ENCODE results near the gene ZPBP2. TPM values are rescaled to one million over a fixed set of nuclear protein-coding genes. Genes with fewer than 3 reads are reported as not detected.

Gene ZPBP2
- total RNA-seq, 1 donor from 2014 or later = not detected

DNA sequence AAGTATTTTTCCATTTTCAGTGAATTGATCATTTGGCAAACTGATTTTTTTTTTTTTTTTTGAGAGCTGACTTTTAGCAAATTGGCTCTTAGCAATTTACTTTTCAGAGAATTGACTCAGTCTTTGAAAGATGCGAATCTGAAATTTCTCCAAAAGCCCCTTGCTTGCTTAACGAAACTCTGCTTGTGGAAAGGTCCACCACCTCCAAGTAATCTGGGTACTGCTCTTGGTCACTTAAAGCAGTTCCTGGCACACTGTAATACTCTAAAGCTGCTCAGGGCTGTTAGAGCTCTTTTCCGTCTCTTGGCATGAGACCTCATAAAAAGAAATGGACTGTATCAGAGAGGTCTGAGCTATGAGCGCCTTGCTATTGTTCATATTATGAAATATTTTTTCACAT lies 47.6 kb downstream of the ZPBP2 start:
- Histone ChIP-seq H3K36me3 (peaks cover 4% of the 10 kb centered on the region), H3K27ac (no peak overlapping the region), H3K27me3 (no peaks in the 10 kb centered on the region), H3K9me3 (no peaks in the 10 kb centered on the region), H3K4me3 (no peak overlapping the region), H3K4me1 (no peaks in the 10 kb centered on the region)
- no peak for DNase-seq
- ATAC-seq = no peak
- intact Hi-C loops (cut with DNase I) = no loop called here
- TF ChIP-seq, protein P1, sequence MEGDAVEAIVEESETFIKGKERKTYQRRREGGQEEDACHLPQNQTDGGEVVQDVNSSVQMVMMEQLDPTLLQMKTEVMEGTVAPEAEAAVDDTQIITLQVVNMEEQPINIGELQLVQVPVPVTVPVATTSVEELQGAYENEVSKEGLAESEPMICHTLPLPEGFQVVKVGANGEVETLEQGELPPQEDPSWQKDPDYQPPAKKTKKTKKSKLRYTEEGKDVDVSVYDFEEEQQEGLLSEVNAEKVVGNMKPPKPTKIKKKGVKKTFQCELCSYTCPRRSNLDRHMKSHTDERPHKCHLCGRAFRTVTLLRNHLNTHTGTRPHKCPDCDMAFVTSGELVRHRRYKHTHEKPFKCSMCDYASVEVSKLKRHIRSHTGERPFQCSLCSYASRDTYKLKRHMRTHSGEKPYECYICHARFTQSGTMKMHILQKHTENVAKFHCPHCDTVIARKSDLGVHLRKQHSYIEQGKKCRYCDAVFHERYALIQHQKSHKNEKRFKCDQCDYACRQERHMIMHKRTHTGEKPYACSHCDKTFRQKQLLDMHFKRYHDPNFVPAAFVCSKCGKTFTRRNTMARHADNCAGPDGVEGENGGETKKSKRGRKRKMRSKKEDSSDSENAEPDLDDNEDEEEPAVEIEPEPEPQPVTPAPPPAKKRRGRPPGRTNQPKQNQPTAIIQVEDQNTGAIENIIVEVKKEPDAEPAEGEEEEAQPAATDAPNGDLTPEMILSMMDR (IDR thresholded peaks at IDR 0.05) = no peak

GRCh38 chr17:39916918-39917317 lies 48.9 kb downstream of the ZPBP2 start:
- Histone ChIP-seq H3K27ac (no peak overlapping the region), H3K4me1 (no peaks in the 10 kb centered on the region), H3K27me3 (no peaks in the 10 kb centered on the region), H3K9me3 (no peaks in the 10 kb centered on the region), H3K36me3 (peaks cover 13% of the 10 kb centered on the region), H3K4me3 (no peak overlapping the region)
- intact Hi-C loops (cut with DNase I) = no loop called here
- TF ChIP-seq, protein P1 (IDR thresholded peaks at IDR 0.05) = no peak
- ATAC-seq (no peak), DNase-seq (peak; percentile 6)

GRCh38 chr17:39919087-39919683 lies 51.2 kb downstream of the ZPBP2 start:
- intact Hi-C loops (cut with DNase I) = no loop called here
- ATAC-seq (no peak), DNase-seq (peak; percentile 32)
- peaks cover 36% of the 10 kb centered on the region for H3K36me3 ChIP-seq
- peaks cover 3% of the 10 kb centered on the region for H3K4me1 ChIP-seq
- H3K27ac ChIP-seq = no peak overlapping the region
- no peaks in the 10 kb centered on the region for H3K27me3 ChIP-seq
- TF ChIP-seq, protein P1 (IDR thresholded peaks at IDR 0.05) = no peak
- no peaks in the 10 kb centered on the region for H3K9me3 ChIP-seq
- H3K4me3 ChIP-seq = no peak overlapping the region

GRCh38 chr17:39920218-39921210 lies 52.5 kb downstream of the ZPBP2 start:
- TF ChIP-seq, protein P1 (IDR thresholded peaks at IDR 0.05) = no peak
- Histone ChIP-seq H3K4me1 (peaks cover 6% of the 10 kb centered on the region), H3K36me3 (peaks cover 36% of the 10 kb centered on the region), H3K9me3 (no peaks in the 10 kb centered on the region), H3K4me3 (no peak overlapping the region), H3K27me3 (no peaks in the 10 kb centered on the region), H3K27ac (no peak overlapping the region)
- ATAC-seq (no peak), DNase-seq (no peak)
- intact Hi-C loops (cut with DNase I) = no loop called here

DNA sequence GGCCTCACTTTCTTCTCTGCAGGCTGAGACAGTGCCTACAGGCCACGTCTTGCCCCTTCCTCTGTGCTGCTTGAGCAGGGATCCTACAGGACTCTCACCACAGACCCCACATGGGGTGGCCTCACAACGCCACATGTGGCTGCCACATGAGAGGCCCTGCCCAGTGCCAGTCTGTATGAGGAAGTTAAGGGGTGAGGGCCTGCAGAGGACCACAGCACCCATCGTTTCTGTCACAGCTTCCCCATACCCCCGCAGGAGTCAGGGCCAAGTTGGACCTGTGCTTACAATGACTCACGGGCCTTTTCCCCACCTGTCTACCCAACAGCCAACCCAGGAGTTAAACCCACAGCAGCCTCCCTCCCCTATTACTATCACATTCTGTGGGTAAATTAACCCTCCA lies 53.3 kb downstream of the ZPBP2 start:
- no peak overlapping the region for H3K4me3 ChIP-seq
- TF ChIP-seq, protein P1 (IDR thresholded peaks at IDR 0.05) = no peak
- H3K4me1 ChIP-seq = peaks cover 14% of the 10 kb centered on the region
- DNase-seq = no peak
- no peak overlapping the region for H3K27ac ChIP-seq
- H3K36me3 ChIP-seq = peaks cover 36% of the 10 kb centered on the region
- no peaks in the 10 kb centered on the region for H3K27me3 ChIP-seq
- no peaks in the 10 kb centered on the region for H3K9me3 ChIP-seq
- no peak for ATAC-seq
- intact Hi-C loops (cut with DNase I) = no loop called here
